K562 (cell line): Measurements from ENCODE around the gene TYMP. TPM values are rescaled to one million over a fixed set of nuclear protein-coding genes. Genes with fewer than 3 reads are reported as not detected.
A peak's percentile ranks its signal among the peaks of the same experiment; 100 is the strongest.

ENCODE experiments used
- ATAC-seq: fragments of 200-7000 bp; cut with Tn5 transposase; 3 replicates; pipeline ENCODE4 v1.9.1; 2020; ENCODE audit warnings: moderate library complexity
- BruUV-seq: library from RNA; stranded (reverse); fragments of 400-500 nt; replicated peaks from 2 replicates; lab custom pipeline; 2021; lab: Mats Ljungman, UMichigan
- CTCF ChIA-PET: fragments of 300-600 bp; formaldehyde crosslinking; extraction: SDS; loops from one replicate; lab custom pipeline; 2021; ENCODE audit warnings: low intra/inter-chr PET ratio; lab: Yijun Ruan, JAX
- POLR2A ChIA-PET: fragments of 300-600, 350-650 bp; sonication (Branson Sonifier 250); formaldehyde crosslinking; extraction: SDS; loops from one replicate; lab custom pipeline; 2021; ENCODE audit warnings: antibody characterized with exemption, inconsistent platforms; lab: Yijun Ruan, JAX
- DNase-seq, 4 experiments: peaks; one replicate each; pipeline versions ENCODE4 v3.0.0 to v3.0.0-alpha.2; 2011 to 2018; ENCODE audit warnings: low spot score in 3 of 4, mixed read lengths in 3 of 4; ENCODE audit errors: extremely low read depth in 1 of 4
- FAIRE-seq: peaks from 2 replicates; lab custom pipeline; 2011; peaks lifted over from hg19 to GRCh38; lab: Jason Lieb, UNC
- H2AFZ ChIP-seq: 2 replicates; pipeline ENCODE4 v1.6.0; 2011; ENCODE audit warnings: low read depth, low read length, control low read depth, inconsistent platforms
- H3K27ac ChIP-seq: fragments of 200-600 bp; 3 replicates; pipeline ENCODE4 v1.8.0; 2011; ENCODE audit warnings: low read depth, mild to moderate bottlenecking, control low read depth, inconsistent platforms, low read length, moderate library complexity, mixed read lengths; ENCODE audit errors: extremely low read depth
- H3K27me3 ChIP-seq, 2 experiments: fragments of 300-600 bp in 1 of 2; 2 replicates in 1 of 2; 3 replicates in 1 of 2; pipeline versions ENCODE4 v1.6.0 to v1.8.0; 2011; ENCODE audit warnings: inconsistent platforms in 2 of 2, low read length in 2 of 2, mild to moderate bottlenecking in 1 of 2, mixed read lengths in 1 of 2, moderate library complexity in 1 of 2; ENCODE audit not compliant: control insufficient read depth in 2 of 2, insufficient read depth in 2 of 2
- H3K36me3 ChIP-seq: fragments of 300-600 bp; 3 replicates; pipeline ENCODE4 v1.8.0; 2011; ENCODE audit warnings: mild to moderate bottlenecking, low read length, inconsistent platforms; ENCODE audit not compliant: control insufficient read depth, insufficient read depth
- H3K4me1 ChIP-seq, 2 experiments: fragments of 200-600 bp in 1 of 2; replicated peaks in 1 of 2; 2 replicates in 1 of 2; 3 replicates in 1 of 2; pipeline versions ENCODE4 v1.5.1 to v1.8.0; 2011; ENCODE audit warnings: inconsistent platforms in 2 of 2, low read length in 2 of 2, mild to moderate bottlenecking in 1 of 2, mixed read lengths in 1 of 2, moderate library complexity in 1 of 2; ENCODE audit not compliant: control insufficient read depth in 2 of 2, insufficient read depth in 2 of 2
- H3K4me2 ChIP-seq: 2 replicates; pipeline ENCODE4 v1.6.1; 2011; ENCODE audit warnings: low read length, control low read depth, inconsistent platforms, mixed read lengths; ENCODE audit not compliant: insufficient read depth
- H3K4me3 ChIP-seq: fragments of 200-600 bp; sonication (generic), shearing (Covaris generic); 2 replicates; pipeline ENCODE4 v1.5.1; 2016; ENCODE audit warnings: control low read depth, inconsistent platforms
- H3K79me2 ChIP-seq: fragments of 200-600 bp; 3 replicates; pipeline ENCODE4 v1.8.0; 2011; ENCODE audit warnings: low read length, inconsistent platforms; ENCODE audit not compliant: control insufficient read depth, insufficient read depth
- H3K9ac ChIP-seq, 2 experiments: 2 replicates each; pipeline versions ENCODE4 v1.6.0 to v1.6.1; 2011; ENCODE audit warnings: low read depth in 2 of 2, low read length in 2 of 2, control low read depth in 1 of 2, inconsistent platforms in 1 of 2, mild to moderate bottlenecking in 1 of 2, mixed read lengths in 1 of 2; ENCODE audit not compliant: insufficient read depth in 1 of 2
- H3K9me1 ChIP-seq: one replicate; pipeline ENCODE4 v1.6.0; 2011; ENCODE audit warnings: inconsistent platforms, mild to moderate bottlenecking, low read length, moderate library complexity; ENCODE audit not compliant: control insufficient read depth, insufficient read depth
- H3K9me3 ChIP-seq: replicated peaks from 2 replicates; pipeline ENCODE4 v1.5.1; 2011; ENCODE audit warnings: low read depth, low read length, inconsistent platforms; ENCODE audit not compliant: control insufficient read depth, insufficient read depth
- H4K20me1 ChIP-seq: replicated peaks from 2 replicates; pipeline ENCODE4 v1.6.1; 2011; ENCODE audit warnings: low read length, inconsistent platforms, mixed read lengths; ENCODE audit not compliant: control insufficient read depth, insufficient read depth
- BRD4 ChIP-seq: fragments of 200-600 bp; sonication (generic); IDR thresholded peaks from 2 replicates; pipeline ENCODE4 v1.6.1; 2017; ENCODE audit warnings: inconsistent platforms
- E2F6 ChIP-seq, 2 experiments: IDR thresholded peaks; 2 replicates each; pipeline ENCODE4 v1.6.1; 2011; ENCODE audit warnings: borderline replicate concordance in 1 of 2, control low read depth in 1 of 2, low read depth in 1 of 2, low read length in 1 of 2, mild to moderate bottlenecking in 1 of 2, mixed read lengths in 1 of 2, moderate library complexity in 1 of 2; ENCODE audit not compliant: insufficient read depth in 1 of 2, insufficient read length in 1 of 2, poor library complexity in 1 of 2, severe bottlenecking in 1 of 2; ENCODE audit errors: extremely low read depth in 1 of 2
- ESRRA ChIP-seq: fragments of 450-650 bp; IDR thresholded peaks from 2 replicates; pipeline ENCODE4 v1.6.1; 2014; ENCODE audit warnings: low read depth, mild to moderate bottlenecking, moderate library complexity, borderline replicate concordance
- KLF13 ChIP-seq: fragments of 450-650 bp; IDR thresholded peaks from 2 replicates; pipeline ENCODE4 v1.6.1; 2016; ENCODE audit warnings: missing genetic modification characterization, low read depth, mild to moderate bottlenecking, missing compliant biosample characterization, moderate library complexity, borderline replicate concordance
- L3MBTL2 ChIP-seq: fragments of 450-650 bp; IDR thresholded peaks from 2 replicates; pipeline ENCODE4 v1.6.1; 2016; ENCODE audit warnings: mild to moderate bottlenecking, moderate library complexity
- MTA1 ChIP-seq: fragments of 450-650 bp; IDR thresholded peaks from 2 replicates; pipeline ENCODE4 v1.6.1; 2017; ENCODE audit warnings: borderline replicate concordance
- PRDM10 ChIP-seq: fragments of 450-650 bp; IDR thresholded peaks from 2 replicates; pipeline ENCODE4 v1.6.1; 2018; ENCODE audit not compliant: partially characterized antibody
- RUNX1 ChIP-seq: sonication (generic); IDR thresholded peaks from 2 replicates; pipeline ENCODE4 v1.6.1; 2016; ENCODE audit warnings: antibody characterized with exemption, low read depth
- SRSF9 ChIP-seq: fragments of 200-400 bp; formaldehyde crosslinking; IDR thresholded peaks from 2 replicates; pipeline ENCODE4 v1.6.1; 2017; ENCODE audit warnings: low read depth, low read length, borderline replicate concordance
- ZNF507 ChIP-seq: conservative IDR thresholded peaks from 2 replicates; pipeline ENCODE4 v1.6.1; 2017; ENCODE audit warnings: missing genetic modification characterization, missing compliant biosample characterization
- WGBS: fragments of 100-300 bp; shearing (Covaris generic); methylation state at CpG from one replicate; pipeline ENCODE4 v1.1.6; 2016; ENCODE audit warnings: low coverage, mixed read lengths; ENCODE audit not compliant: insufficient coverage; ENCODE audit errors: missing lambda C conversion rate; 5-methylcytosine and 5-hydroxymethylcytosine counted together
- in situ Hi-C: fragments of 300-500 bp; cut with MboI; formaldehyde crosslinking; loops from 4 replicates; pipeline ENCODE4 v1.15.0; 2018; ENCODE audit warnings: inconsistent platforms, mixed read lengths
- intact Hi-C: fragments of 100-400 bp; cut with micrococcal nuclease; formaldehyde crosslinking; loops from 2 replicates; pipeline ENCODE4 v1.14.2; 2022
- polyA plus RNA-seq, 8 experiments: library from polyadenylated mRNA; depleted of rRNA in 4 of 8; stranded (reverse) in 5 of 8; unstranded in 3 of 8; fragments of >200 nt; fragmentation: Nextera tagmentation in 2 of 8; fragmentation: Illumina TruSeq in 1 of 8; extraction: Ambion mirVana in 2 of 8; extraction: Trizol in 1 of 8; gene quantifications; 2 replicates each; pipeline versions ENCODE4 v1.2.1 to v1.2.3, GENCODE V29; 2011 to 2014; ENCODE audit warnings: inconsistent platforms in 1 of 8, missing spikeins in 1 of 8
- total RNA-seq, 7 experiments: library from RNA; depleted of rRNA in 6 of 7; stranded (reverse); fragments of >200 nt in 6 of 7; fragmentation: Illumina TruSeq in 2 of 7; extraction: Trizol in 2 of 7; gene quantifications; 2 replicates each; pipeline versions ENCODE4 v1.2.1 to v1.2.3, GENCODE V29; 2011 to 2021; ENCODE audit warnings: low replicate concordance in 1 of 7

Gene TYMP
- total and polyA plus RNA-seq, 9 of the 15 experiments (the other 6 are each of a cell fraction or from before 2014, with no cell fraction given): 0.03 to 4.0 (median 2.4) TPM; not detected in 4

GRCh38 chr22:50490531-50491308, 39.1 kb downstream of the TYMP start:
- H2AFZ ChIP-seq: no peak overlapping the region
- no peak overlapping the region for H3K4me3 ChIP-seq
- BruUV-seq: no TSS peak
- no peak overlapping the region for H3K9ac ChIP-seq
- FAIRE-seq: no peak
- WGBS: 40% methylated on average over 23 of the region's 27 CpGs
- ATAC-seq: no peak
- peak in 1 of 2 experiments; percentile 32 for TF ChIP-seq E2F6 (IDR thresholded peaks at IDR 0.05; ENCODE audit: borderline replicate concordance in 1 of 2, extremely low read depth in 1 of 2, insufficient read depth in 1 of 2, insufficient read length in 1 of 2, low read depth in 1 of 2, low read length in 1 of 2, poor library complexity in 1 of 2, severe bottlenecking in 1 of 2)
- TF ChIP-seq BRD4: no peak
- TF ChIP-seq ZNF507: no peak
- TF ChIP-seq L3MBTL2: peak; percentile 46; the same call in 1 of the 2 replicates
- no peak for TF ChIP-seq RUNX1
- peak; percentile 37 for TF ChIP-seq PRDM10
- no peak for TF ChIP-seq MTA1
- no peak for TF ChIP-seq ESRRA
- no peak for TF ChIP-seq KLF13
- no peak for TF ChIP-seq SRSF9
- H4K20me1 ChIP-seq: no peaks in the 10 kb centered on the region
- no peaks in the 10 kb centered on the region for H3K9me3 ChIP-seq
- H3K27me3 ChIP-seq: no peaks in the 10 kb centered on the region
- DNase-seq: no peak
- peaks cover 0 to 29% of the 10 kb centered on the region in 2 experiments; a peak in 2 of 5 replicates for H3K4me1 ChIP-seq
- intact Hi-C loops (no loop called here), in situ Hi-C loops (no loop called here)
- no peaks in the 10 kb centered on the region for H3K36me3 ChIP-seq
- ChIA-PET POLR2A (no interaction called here), CTCF (no interaction called here)
- no peak overlapping the region for H3K27ac ChIP-seq
- no peaks in the 10 kb centered on the region for H3K9me1 ChIP-seq
- H3K79me2 ChIP-seq: no peaks in the 10 kb centered on the region
- no peak overlapping the region for H3K4me2 ChIP-seq
